Anterior cingulate cortex (tissue), 58 donors: ENCODE measurements around the gene LRRC75B.
"Not testable (repeated sequence)": the region's sequence is repeated elsewhere in the genome, so short reads cannot be mapped to it uniquely, and the experiment has no call there.

ENCODE experiments used
- DNase-seq, 58 donors: peaks; one replicate each; lab custom pipeline; 2025; lab: John Stamatoyannopoulos, UW

The LRRC75B gene

GRCh38 chr22:24592851-24593558, at the start of gene LRRC75B:
TSS of gene LRRC75B (minus strand) at chr22:24593073. CDS start at chr22:24593039, 34 bp downstream.
- DNase-seq = peak in 53 of 58 donors; percentile 13 to 87 (median 67)

- DNase-seq = not testable (repeated sequence)
Observed at GRCh38 chr22:24642307-24642706, 49.4 kb upstream of the LRRC75B start.

- DNase-seq = not testable (repeated sequence)
Observed at GRCh38 chr22:24636513-24636912, 43.6 kb upstream of the LRRC75B start.

GRCh38 chr22:24634776-24635389, 42.0 kb upstream of the LRRC75B start:
- DNase-seq = not testable (repeated sequence)

GRCh38 chr22:24633231-24634023, 40.6 kb upstream of the LRRC75B start:
- DNase-seq = not testable (repeated sequence)

- DNase-seq = not testable (repeated sequence)
Observed at GRCh38 chr22:24632642-24633041, 39.8 kb upstream of the LRRC75B start.

- DNase-seq = not testable (repeated sequence)
Observed at GRCh38 chr22:24631430-24632122, 38.7 kb upstream of the LRRC75B start.

GRCh38 chr22:24630812-24631427, 38.0 kb upstream of the LRRC75B start:
- DNase-seq = not testable (repeated sequence)

- peak in 2 of 58 donors; percentile 2 to 9 for DNase-seq
Observed at GRCh38 chr22:24629069-24629468, 36.2 kb upstream of the LRRC75B start.

GRCh38 chr22:24627911-24628310, 35.0 kb upstream of the LRRC75B start:
- not testable (repeated sequence) for DNase-seq

- not testable (repeated sequence) for DNase-seq
Observed at GRCh38 chr22:24622596-24622995, 29.7 kb upstream of the LRRC75B start.

- DNase-seq = not testable (repeated sequence)
Observed at GRCh38 chr22:24621244-24621643, 28.4 kb upstream of the LRRC75B start.

- DNase-seq = not testable (repeated sequence)
Observed at GRCh38 chr22:24614794-24615193, 21.9 kb upstream of the LRRC75B start.

GRCh38 chr22:24609888-24610287, 17.0 kb upstream of the LRRC75B start:
- DNase-seq = not testable (repeated sequence)

GRCh38 chr22:24608327-24608726, 15.5 kb upstream of the LRRC75B start:
- DNase-seq = not testable (repeated sequence)

GRCh38 chr22:24607429-24607983, 14.6 kb upstream of the LRRC75B start:
- DNase-seq = not testable (repeated sequence)

- not testable (repeated sequence) for DNase-seq
Observed at GRCh38 chr22:24606340-24606739, 13.5 kb upstream of the LRRC75B start.

- DNase-seq = not testable (repeated sequence)
Observed at GRCh38 chr22:24603770-24604629, 11.1 kb upstream of the LRRC75B start.
